Spleen (tissue), 11 donors: Measurements from ENCODE around the gene IFNL2. TPM values are rescaled to one million over a fixed set of nuclear protein-coding genes. Genes with fewer than 3 reads are reported as not detected.
A peak's percentile ranks its signal among the peaks of the same experiment; 100 is the strongest.

Experiments
- DNase-seq: peaks from one replicate; pipeline ENCODE4 v3.0.0-alpha.2; 2020
- H3K27ac ChIP-seq, 8 donors: fragments of 200-600 bp; sonication (generic) in 7 of 8; 1 replicate in 4 of 8; 2 replicates in 4 of 8; pipeline versions ENCODE4 v1.5.0 to v1.8.0; 2016 to 2021; ENCODE audit warnings: inconsistent platforms in 4 of 8, mild to moderate bottlenecking in 4 of 8, moderate library complexity in 1 of 8
- H3K27me3 ChIP-seq, 7 donors: fragments of 200-600 bp; sonication (generic) in 6 of 7; replicated peaks in 1 of 7; 1 replicate in 4 of 7; 2 replicates in 3 of 7; pipeline versions ENCODE4 v1.5.0 to v1.8.0; 2016 to 2021; ENCODE audit warnings: inconsistent platforms in 3 of 7, mild to moderate bottlenecking in 1 of 7
- H3K36me3 ChIP-seq, 6 donors: fragments of 200-600 bp; sonication (generic) in 5 of 6; 1 replicate in 4 of 6; 2 replicates in 2 of 6; pipeline versions ENCODE4 v1.5.0 to v1.8.0; 2016 to 2021; ENCODE audit warnings: inconsistent platforms in 2 of 6
- H3K4me1 ChIP-seq, 6 donors: fragments of 200-600 bp; sonication (generic) in 5 of 6; 1 replicate in 3 of 6; 2 replicates in 3 of 6; pipeline versions ENCODE4 v1.5.0 to v1.8.0; 2016 to 2021; ENCODE audit warnings: inconsistent platforms in 3 of 6
- H3K4me3 ChIP-seq, 8 donors: fragments of 200-600 bp; sonication (generic) in 7 of 8; 1 replicate in 4 of 8; 2 replicates in 4 of 8; pipeline versions ENCODE4 v1.5.0 to v1.8.0; 2016 to 2021; ENCODE audit warnings: inconsistent platforms in 4 of 8, mild to moderate bottlenecking in 4 of 8, moderate library complexity in 2 of 8
- H3K9me3 ChIP-seq, 8 donors: fragments of 200-600 bp; sonication (generic) in 7 of 8; 1 replicate in 4 of 8; 2 replicates in 4 of 8; pipeline versions ENCODE4 v1.5.0 to v1.8.0; 2016 to 2021; ENCODE audit warnings: inconsistent platforms in 4 of 8
- CTCF ChIP-seq, 11 experiments: fragments of 200-600 bp in 7 of 11; fragments of 450-650 bp in 4 of 11; sonication (generic) in 4 of 11; IDR thresholded peaks in 8 of 11; conservative IDR thresholded peaks in 3 of 11; 1 replicate in 7 of 11; 2 replicates in 4 of 11; pipeline versions ENCODE4 v1.4.0 to v1.8.0; 2016 to 2021; ENCODE audit warnings: antibody characterized with exemption in 11 of 11, inconsistent platforms in 4 of 11, mild to moderate bottlenecking in 1 of 11
- POLR2A ChIP-seq, 3 donors: fragments of 450-650 bp; IDR thresholded peaks; one replicate each; pipeline ENCODE4 v1.5.1; 2017; ENCODE audit warnings: antibody characterized with exemption in 3 of 3, mild to moderate bottlenecking in 1 of 3
- POLR2AphosphoS5 ChIP-seq, 3 donors: sonication (generic); formaldehyde crosslinking; IDR thresholded peaks; one replicate each; pipeline ENCODE4 v1.5.1; 2017; ENCODE audit warnings: antibody characterized with exemption in 3 of 3
- WGBS, 5 donors: extraction: QIAGEN DNeasy Blood & Tissue Kit in 3 of 5; methylation state at CpG; one replicate each; pipeline versions ENCODE4 v1.1.5 to v1.1.7; 2013 to 2018; 5-methylcytosine and 5-hydroxymethylcytosine counted together
- intact Hi-C: fragments of 100-400 bp; cut with DNase I; formaldehyde crosslinking; loops from one replicate; pipeline ENCODE4 v1.15.0; 2023; ENCODE audit warnings: low total_unique reads
- polyA plus RNA-seq, 3 donors: library from polyadenylated mRNA; stranded (reverse); fragments of 200-250 nt; gene quantifications; one replicate each; pipeline ENCODE4 v1.2.1, GENCODE V29; 2013
- total RNA-seq, 7 donors: library from RNA; depleted of rRNA in 3 of 7; stranded (reverse); fragments of >200 nt in 3 of 7; fragmentation: NEBNext Ultra II Directional in 4 of 7; extraction: Animal tissue kit (Norgen Biotek cat#: 25700) in 4 of 7; gene quantifications; one replicate each; pipeline versions ENCODE4 v1.1.0 to v1.2.1, GENCODE V29; 2016 to 2021
- donor health status: healthy with polysubstance abuse.
- donor health status: DM: no; HTN: no; CAD: no; lungs with moderate emphysema.
- donor health status: DM: no; HTN: no; CAD: no.
- donor health status: Bipolar disorder and iron deficiency.
- donor health status: healthy.
- donor health status: DM: no; HTN: no; CAD: no.
- donor health status: DM: yes; HTN: yes; CAD: no.

The IFNL2 gene
- total and polyA plus RNA-seq, 10 donors, result not detected

- no peaks in the 10 kb centered on the region for H3K27me3 ChIP-seq
- no peaks in the 10 kb centered on the region for H3K36me3 ChIP-seq
- 79 to 84% (median 81%) methylated on average over 7 of the region's 7 CpGs for WGBS, 5 donors
- TF ChIP-seq CTCF (IDR thresholded peaks at IDR 0.05 in 8 of 11, conservative IDR thresholded peaks at IDR 0.05 in 3 of 11) (no peak), POLR2A (IDR thresholded peaks at IDR 0.05) (no peak), POLR2AphosphoS5 (IDR thresholded peaks at IDR 0.05) (no peak)
- no peaks in the 10 kb centered on the region for H3K4me1 ChIP-seq
- no peak overlapping the region for H3K27ac ChIP-seq
- H3K4me3 ChIP-seq, result no peak overlapping the region
- peaks cover 0 to 19% (median 13%) of the 10 kb centered on the region in 8 donors for H3K9me3 ChIP-seq
- no peak for DNase-seq
- intact Hi-C loops, result no loop called here
These were observed 9.4 kb downstream of the IFNL2 start for GRCh38 chr19:39277598-39277997.

- H3K4me1 ChIP-seq, result no peaks in the 10 kb centered on the region
- TF ChIP-seq POLR2A (IDR thresholded peaks at IDR 0.05), result no peak
- no peak for TF ChIP-seq POLR2AphosphoS5 (IDR thresholded peaks at IDR 0.05)
- no peak for TF ChIP-seq CTCF (IDR thresholded peaks at IDR 0.05 in 8 of 11, conservative IDR thresholded peaks at IDR 0.05 in 3 of 11)
- DNase-seq, result no peak
- no peak overlapping the region for H3K27ac ChIP-seq
- no peaks in the 10 kb centered on the region for H3K36me3 ChIP-seq
- 32 to 83% (median 65%) methylated on average over 1 of the region's 1 CpG for WGBS, 5 donors
- intact Hi-C loops, result no loop called here
- H3K4me3 ChIP-seq, result no peak overlapping the region
- H3K9me3 ChIP-seq, result peaks cover 0 to 44% (median 33%) of the 10 kb centered on the region in 8 donors
- H3K27me3 ChIP-seq, result no peaks in the 10 kb centered on the region
These were observed 13.8 kb downstream of the IFNL2 start for GRCh38 chr19:39282021-39282420.

GRCh38 chr19:39284032-39284431 lies 15.8 kb downstream of the IFNL2 start:
- Histone ChIP-seq H3K36me3 (no peaks in the 10 kb centered on the region), H3K4me1 (no peaks in the 10 kb centered on the region), H3K27me3 (no peaks in the 10 kb centered on the region), H3K27ac (no peak overlapping the region), H3K4me3 (no peak overlapping the region), H3K9me3 (peaks cover 0 to 44% (median 33%) of the 10 kb centered on the region in 8 donors)
- TF ChIP-seq POLR2A (IDR thresholded peaks at IDR 0.05), result no peak
- no peak for TF ChIP-seq CTCF (IDR thresholded peaks at IDR 0.05 in 8 of 11, conservative IDR thresholded peaks at IDR 0.05 in 3 of 11)
- TF ChIP-seq POLR2AphosphoS5 (IDR thresholded peaks at IDR 0.05), result no peak
- 90 to 100% (median 93%) methylated on average over 1 of the region's 1 CpG for WGBS, 5 donors
- no peak for DNase-seq
- intact Hi-C loops, result no loop called here

GRCh38 chr19:39293394-39293793 lies 25.2 kb downstream of the IFNL2 start:
- 61 to 70% (median 65%) methylated on average over 4 of the region's 4 CpGs for WGBS, 5 donors
- Histone ChIP-seq H3K36me3 (no peaks in the 10 kb centered on the region), H3K4me3 (no peak overlapping the region), H3K4me1 (peaks cover 0 to 8% (median 3%) of the 10 kb centered on the region in 6 donors), H3K9me3 (no peaks in the 10 kb centered on the region), H3K27ac (no peak overlapping the region), H3K27me3 (peaks cover 0 to 36% (median 3%) of the 10 kb centered on the region in 7 donors)
- intact Hi-C loops, result no loop called here
- TF ChIP-seq POLR2AphosphoS5 (IDR thresholded peaks at IDR 0.05) (no peak), POLR2A (IDR thresholded peaks at IDR 0.05) (no peak), CTCF (IDR thresholded peaks at IDR 0.05 in 8 of 11, conservative IDR thresholded peaks at IDR 0.05 in 3 of 11) (no peak)
- DNase-seq, result peak; percentile 22
